HepG2 (cell line): Measurements from ENCODE around the gene HELB. TPM values are rescaled to one million over a fixed set of nuclear protein-coding genes. Genes with fewer than 3 reads are reported as not detected.

Source experiments
- RARA ChIP-seq: IDR thresholded peaks from 2 replicates; pipeline ENCODE4 v1.6.1; 2016; ENCODE audit warnings: missing genetic modification reagents, missing compliant biosample characterization
- TEAD3 ChIP-seq: optimal IDR thresholded peaks from 2 replicates; pipeline ENCODE3; 2016; ENCODE audit warnings: borderline replicate concordance
- ZNF547 ChIP-seq: sonication (generic); formaldehyde crosslinking; IDR thresholded peaks from 2 replicates; pipeline ENCODE4 v1.5.1; 2020; ENCODE audit warnings: mild to moderate bottlenecking, missing genetic modification reagents
- ZNF773 ChIP-seq: sonication (generic); formaldehyde crosslinking; IDR thresholded peaks from 2 replicates; pipeline ENCODE4 v1.4.0; 2020; ENCODE audit warnings: missing genetic modification reagents, borderline replicate concordance
- ZSCAN12 ChIP-seq: sonication (generic); formaldehyde crosslinking; IDR thresholded peaks from 2 replicates; pipeline ENCODE4 v1.9.0; 2021; ENCODE audit warnings: mild to moderate bottlenecking, missing genetic modification reagents
- polyA plus RNA-seq, 8 experiments: library from polyadenylated mRNA; depleted of rRNA in 3 of 8; stranded (reverse) in 7 of 8; unstranded in 1 of 8; fragments of >200 nt; fragmentation: Illumina TruSeq in 4 of 8; extraction: Trizol in 4 of 8; gene quantifications; 2 replicates each; pipeline versions ENCODE4 v1.2.1 to v1.2.3, GENCODE V29; 2011 to 2016; ENCODE audit warnings: low read depth in 4 of 8, missing spikeins in 1 of 8, mixed read lengths in 1 of 8; ENCODE audit not compliant: insufficient read depth in 1 of 8
- total RNA-seq, 5 experiments: library from RNA; depleted of rRNA; stranded (reverse); fragments of >200 nt; fragmentation: Illumina TruSeq; extraction: Trizol; gene quantifications; 2 replicates each; pipeline ENCODE4 v1.2.3, GENCODE V29; 2016; ENCODE audit warnings: low read depth in 1 of 5
- TF ChIP-seq, protein P1 (sequence below): sonication (generic); formaldehyde crosslinking; IDR thresholded peaks from 2 replicates; pipeline ENCODE4 v1.4.0; 2020; ENCODE audit warnings: missing genetic modification reagents, borderline replicate concordance
- TF ChIP-seq, protein P2 (sequence below): sonication (generic); formaldehyde crosslinking; conservative IDR thresholded peaks from 2 replicates; pipeline ENCODE4 v1.4.0; 2020; ENCODE audit warnings: missing genetic modification reagents
- TF ChIP-seq, protein P3 (sequence below): sonication (generic); formaldehyde crosslinking; IDR thresholded peaks from 2 replicates; pipeline ENCODE4 v1.5.0; 2020; ENCODE audit warnings: mild to moderate bottlenecking, missing genetic modification reagents
- TF ChIP-seq, protein P4 (sequence below): sonication (generic); formaldehyde crosslinking; IDR thresholded peaks from 2 replicates; pipeline ENCODE4 v1.5.0; 2020; ENCODE audit warnings: mild to moderate bottlenecking, missing genetic modification reagents, borderline replicate concordance

HELB gene
- total and polyA plus RNA-seq, 2 of the 13 experiments (the other 11 are each of a cell fraction or from before 2014, with no cell fraction given), result 1.7 to 3.7 TPM

DNA sequence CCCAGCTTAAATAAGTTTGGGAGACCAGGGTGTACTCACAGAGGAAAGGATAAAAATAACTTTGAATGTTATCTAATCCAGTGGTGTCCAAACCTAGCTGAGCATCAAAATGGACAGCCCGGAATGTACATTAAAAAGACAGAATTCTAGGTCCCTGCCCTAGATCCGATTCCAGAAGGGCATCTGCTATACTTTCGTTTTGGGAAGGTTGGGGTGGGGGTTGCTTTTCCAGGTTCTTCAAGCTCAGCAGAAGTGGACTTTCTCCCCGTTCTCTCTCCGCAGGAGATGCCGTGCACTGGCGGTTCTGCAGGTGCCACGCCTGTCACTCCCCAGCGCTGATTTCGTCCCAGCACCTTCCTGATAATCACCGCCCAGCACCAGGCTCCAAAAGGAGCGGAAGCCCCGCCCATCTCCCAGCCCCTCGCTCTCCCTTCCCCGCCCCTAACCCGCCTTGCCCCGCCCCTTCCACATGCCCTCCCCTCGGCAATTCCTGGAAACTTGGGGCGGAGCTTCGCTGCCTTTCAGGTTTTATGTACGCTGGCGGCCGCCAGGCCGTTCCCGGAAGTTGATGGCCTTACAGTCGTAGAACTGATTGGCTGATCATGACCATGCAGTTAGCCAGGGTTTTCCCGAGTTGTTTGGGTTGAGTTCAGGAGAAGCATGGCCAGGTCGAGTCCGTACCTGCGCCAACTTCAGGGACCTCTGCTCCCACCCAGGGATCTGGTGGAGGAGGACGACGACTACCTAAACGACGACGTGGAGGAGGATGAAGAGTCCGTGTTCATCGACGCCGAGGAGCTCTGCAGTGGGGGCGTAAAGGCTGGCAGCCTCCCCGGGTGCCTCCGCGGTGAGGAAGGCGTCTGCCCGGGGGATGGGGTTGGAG, at the start of gene HELB (continued):
- TF ChIP-seq TEAD3 (CRISPR knock-in tag) (peak; percentile 9), ZSCAN12 (CRISPR knock-in tag) (no peak), ZNF547 (CRISPR knock-in tag) (0 out of 2 replicates have a peak, but pooled peaks have one; percentile 56), ZNF773 (no peak), RARA (peak; percentile 65)
- TF ChIP-seq, protein P1, sequence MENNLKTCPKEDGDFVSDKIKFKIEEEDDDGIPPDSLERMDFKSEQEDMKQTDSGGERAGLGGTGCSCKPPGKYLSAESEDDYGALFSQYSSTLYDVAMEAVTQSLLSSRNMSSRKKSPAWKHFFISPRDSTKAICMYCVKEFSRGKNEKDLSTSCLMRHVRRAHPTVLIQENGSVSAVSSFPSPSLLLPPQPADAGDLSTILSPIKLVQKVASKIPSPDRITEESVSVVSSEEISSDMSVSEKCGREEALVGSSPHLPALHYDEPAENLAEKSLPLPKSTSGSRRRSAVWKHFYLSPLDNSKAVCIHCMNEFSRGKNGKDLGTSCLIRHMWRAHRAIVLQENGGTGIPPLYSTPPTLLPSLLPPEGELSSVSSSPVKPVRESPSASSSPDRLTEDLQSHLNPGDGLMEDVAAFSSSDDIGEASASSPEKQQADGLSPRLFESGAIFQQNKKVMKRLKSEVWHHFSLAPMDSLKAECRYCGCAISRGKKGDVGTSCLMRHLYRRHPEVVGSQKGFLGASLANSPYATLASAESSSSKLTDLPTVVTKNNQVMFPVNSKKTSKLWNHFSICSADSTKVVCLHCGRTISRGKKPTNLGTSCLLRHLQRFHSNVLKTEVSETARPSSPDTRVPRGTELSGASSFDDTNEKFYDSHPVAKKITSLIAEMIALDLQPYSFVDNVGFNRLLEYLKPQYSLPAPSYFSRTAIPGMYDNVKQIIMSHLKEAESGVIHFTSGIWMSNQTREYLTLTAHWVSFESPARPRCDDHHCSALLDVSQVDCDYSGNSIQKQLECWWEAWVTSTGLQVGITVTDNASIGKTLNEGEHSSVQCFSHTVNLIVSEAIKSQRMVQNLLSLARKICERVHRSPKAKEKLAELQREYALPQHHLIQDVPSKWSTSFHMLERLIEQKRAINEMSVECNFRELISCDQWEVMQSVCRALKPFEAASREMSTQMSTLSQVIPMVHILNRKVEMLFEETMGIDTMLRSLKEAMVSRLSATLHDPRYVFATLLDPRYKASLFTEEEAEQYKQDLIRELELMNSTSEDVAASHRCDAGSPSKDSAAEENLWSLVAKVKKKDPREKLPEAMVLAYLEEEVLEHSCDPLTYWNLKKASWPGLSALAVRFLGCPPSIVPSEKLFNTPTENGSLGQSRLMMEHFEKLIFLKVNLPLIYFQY (CRISPR knock-in tag), result no peak; the same call in 1 of the 2 replicates
- TF ChIP-seq, protein P2, sequence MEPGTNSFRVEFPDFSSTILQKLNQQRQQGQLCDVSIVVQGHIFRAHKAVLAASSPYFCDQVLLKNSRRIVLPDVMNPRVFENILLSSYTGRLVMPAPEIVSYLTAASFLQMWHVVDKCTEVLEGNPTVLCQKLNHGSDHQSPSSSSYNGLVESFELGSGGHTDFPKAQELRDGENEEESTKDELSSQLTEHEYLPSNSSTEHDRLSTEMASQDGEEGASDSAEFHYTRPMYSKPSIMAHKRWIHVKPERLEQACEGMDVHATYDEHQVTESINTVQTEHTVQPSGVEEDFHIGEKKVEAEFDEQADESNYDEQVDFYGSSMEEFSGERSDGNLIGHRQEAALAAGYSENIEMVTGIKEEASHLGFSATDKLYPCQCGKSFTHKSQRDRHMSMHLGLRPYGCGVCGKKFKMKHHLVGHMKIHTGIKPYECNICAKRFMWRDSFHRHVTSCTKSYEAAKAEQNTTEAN (CRISPR knock-in tag), result 0 out of 2 replicates have a peak, but pooled peaks have one; percentile 40
- TF ChIP-seq, protein P3, sequence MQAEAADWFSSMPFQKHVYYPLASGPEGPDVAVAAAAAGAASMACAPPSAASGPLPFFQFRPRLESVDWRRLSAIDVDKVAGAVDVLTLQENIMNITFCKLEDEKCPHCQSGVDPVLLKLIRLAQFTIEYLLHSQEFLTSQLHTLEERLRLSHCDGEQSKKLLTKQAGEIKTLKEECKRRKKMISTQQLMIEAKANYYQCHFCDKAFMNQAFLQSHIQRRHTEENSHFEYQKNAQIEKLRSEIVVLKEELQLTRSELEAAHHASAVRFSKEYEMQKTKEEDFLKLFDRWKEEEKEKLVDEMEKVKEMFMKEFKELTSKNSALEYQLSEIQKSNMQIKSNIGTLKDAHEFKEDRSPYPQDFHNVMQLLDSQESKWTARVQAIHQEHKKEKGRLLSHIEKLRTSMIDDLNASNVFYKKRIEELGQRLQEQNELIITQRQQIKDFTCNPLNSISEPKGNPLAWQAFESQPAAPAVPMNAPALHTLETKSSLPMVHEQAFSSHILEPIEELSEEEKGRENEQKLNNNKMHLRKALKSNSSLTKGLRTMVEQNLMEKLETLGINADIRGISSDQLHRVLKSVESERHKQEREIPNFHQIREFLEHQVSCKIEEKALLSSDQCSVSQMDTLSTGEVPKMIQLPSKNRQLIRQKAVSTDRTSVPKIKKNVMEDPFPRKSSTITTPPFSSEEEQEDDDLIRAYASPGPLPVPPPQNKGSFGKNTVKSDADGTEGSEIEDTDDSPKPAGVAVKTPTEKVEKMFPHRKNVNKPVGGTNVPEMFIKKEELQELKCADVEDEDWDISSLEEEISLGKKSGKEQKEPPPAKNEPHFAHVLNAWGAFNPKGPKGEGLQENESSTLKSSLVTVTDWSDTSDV (CRISPR knock-in tag), result no peak
- TF ChIP-seq, protein P4, sequence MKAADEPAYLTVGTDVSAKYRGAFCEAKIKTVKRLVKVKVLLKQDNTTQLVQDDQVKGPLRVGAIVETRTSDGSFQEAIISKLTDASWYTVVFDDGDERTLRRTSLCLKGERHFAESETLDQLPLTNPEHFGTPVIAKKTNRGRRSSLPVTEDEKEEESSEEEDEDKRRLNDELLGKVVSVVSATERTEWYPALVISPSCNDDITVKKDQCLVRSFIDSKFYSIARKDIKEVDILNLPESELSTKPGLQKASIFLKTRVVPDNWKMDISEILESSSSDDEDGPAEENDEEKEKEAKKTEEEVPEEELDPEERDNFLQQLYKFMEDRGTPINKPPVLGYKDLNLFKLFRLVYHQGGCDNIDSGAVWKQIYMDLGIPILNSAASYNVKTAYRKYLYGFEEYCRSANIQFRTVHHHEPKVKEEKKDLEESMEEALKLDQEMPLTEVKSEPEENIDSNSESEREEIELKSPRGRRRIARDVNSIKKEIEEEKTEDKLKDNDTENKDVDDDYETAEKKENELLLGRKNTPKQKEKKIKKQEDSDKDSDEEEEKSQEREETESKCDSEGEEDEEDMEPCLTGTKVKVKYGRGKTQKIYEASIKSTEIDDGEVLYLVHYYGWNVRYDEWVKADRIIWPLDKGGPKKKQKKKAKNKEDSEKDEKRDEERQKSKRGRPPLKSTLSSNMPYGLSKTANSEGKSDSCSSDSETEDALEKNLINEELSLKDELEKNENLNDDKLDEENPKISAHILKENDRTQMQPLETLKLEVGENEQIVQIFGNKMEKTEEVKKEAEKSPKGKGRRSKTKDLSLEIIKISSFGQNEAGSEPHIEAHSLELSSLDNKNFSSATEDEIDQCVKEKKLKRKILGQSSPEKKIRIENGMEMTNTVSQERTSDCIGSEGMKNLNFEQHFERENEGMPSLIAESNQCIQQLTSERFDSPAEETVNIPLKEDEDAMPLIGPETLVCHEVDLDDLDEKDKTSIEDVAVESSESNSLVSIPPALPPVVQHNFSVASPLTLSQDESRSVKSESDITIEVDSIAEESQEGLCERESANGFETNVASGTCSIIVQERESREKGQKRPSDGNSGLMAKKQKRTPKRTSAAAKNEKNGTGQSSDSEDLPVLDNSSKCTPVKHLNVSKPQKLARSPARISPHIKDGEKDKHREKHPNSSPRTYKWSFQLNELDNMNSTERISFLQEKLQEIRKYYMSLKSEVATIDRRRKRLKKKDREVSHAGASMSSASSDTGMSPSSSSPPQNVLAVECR, result peak; percentile 84
